Nephron progenitor cell (in vitro differentiated cells): ENCODE data around the gene GNG7.

ENCODE experiments used
- DNase-seq: peaks from one replicate; pipeline ENCODE4 v3.0.0; 2021
- H3K27ac Mint-ChIP-seq: 2 replicates; pipeline ENCODE4 v1.8.0; 2021; ENCODE audit warnings: mild to moderate bottlenecking, moderate library complexity, mixed read lengths
- H3K27me3 Mint-ChIP-seq: 2 replicates; pipeline ENCODE4 v1.8.0; 2021; ENCODE audit warnings: mild to moderate bottlenecking, low read depth, mixed read lengths; ENCODE audit not compliant: poor library complexity
- H3K36me3 Mint-ChIP-seq: 2 replicates; pipeline ENCODE4 v1.8.0; 2021; ENCODE audit warnings: low read depth, mixed read lengths
- H3K4me1 Mint-ChIP-seq: 2 replicates; pipeline ENCODE4 v1.8.0; 2021; ENCODE audit warnings: mixed read lengths
- H3K4me3 Mint-ChIP-seq: 2 replicates; pipeline ENCODE4 v1.8.0; 2021; ENCODE audit warnings: mild to moderate bottlenecking, moderate library complexity, mixed read lengths
- H3K9me3 Mint-ChIP-seq: 2 replicates; pipeline ENCODE4 v1.8.0; 2021; ENCODE audit warnings: mild to moderate bottlenecking, moderate library complexity, mixed read lengths
- TF ChIP-seq, protein P1 (sequence below): fragments of 200-600 bp; sonication (generic); IDR thresholded peaks from 2 replicates; pipeline ENCODE4 v1.5.0; 2021; ENCODE audit warnings: antibody characterized with exemption

The GNG7 gene

GRCh38 chr19:2702170-2703076 is at the start of gene GNG7:
TSS of gene GNG7 (minus strand) at chr19:2702694. CDS start at chr19:2520688, 182,006 bp downstream.
- Mint-ChIP-seq H3K36me3 (no peaks in the 10 kb centered on the region), H3K27me3 (peaks cover 80% of the 10 kb centered on the region), H3K9me3 (no peaks in the 10 kb centered on the region), H3K4me3 (peak within 1 kb of the TSS; percentile 88), H3K4me1 (peaks cover 36% of the 10 kb centered on the region), H3K27ac (no peak within 1 kb of the TSS)
- peak; percentile 99 for DNase-seq
- TF ChIP-seq, protein P1, sequence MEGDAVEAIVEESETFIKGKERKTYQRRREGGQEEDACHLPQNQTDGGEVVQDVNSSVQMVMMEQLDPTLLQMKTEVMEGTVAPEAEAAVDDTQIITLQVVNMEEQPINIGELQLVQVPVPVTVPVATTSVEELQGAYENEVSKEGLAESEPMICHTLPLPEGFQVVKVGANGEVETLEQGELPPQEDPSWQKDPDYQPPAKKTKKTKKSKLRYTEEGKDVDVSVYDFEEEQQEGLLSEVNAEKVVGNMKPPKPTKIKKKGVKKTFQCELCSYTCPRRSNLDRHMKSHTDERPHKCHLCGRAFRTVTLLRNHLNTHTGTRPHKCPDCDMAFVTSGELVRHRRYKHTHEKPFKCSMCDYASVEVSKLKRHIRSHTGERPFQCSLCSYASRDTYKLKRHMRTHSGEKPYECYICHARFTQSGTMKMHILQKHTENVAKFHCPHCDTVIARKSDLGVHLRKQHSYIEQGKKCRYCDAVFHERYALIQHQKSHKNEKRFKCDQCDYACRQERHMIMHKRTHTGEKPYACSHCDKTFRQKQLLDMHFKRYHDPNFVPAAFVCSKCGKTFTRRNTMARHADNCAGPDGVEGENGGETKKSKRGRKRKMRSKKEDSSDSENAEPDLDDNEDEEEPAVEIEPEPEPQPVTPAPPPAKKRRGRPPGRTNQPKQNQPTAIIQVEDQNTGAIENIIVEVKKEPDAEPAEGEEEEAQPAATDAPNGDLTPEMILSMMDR: no peak

DNA sequence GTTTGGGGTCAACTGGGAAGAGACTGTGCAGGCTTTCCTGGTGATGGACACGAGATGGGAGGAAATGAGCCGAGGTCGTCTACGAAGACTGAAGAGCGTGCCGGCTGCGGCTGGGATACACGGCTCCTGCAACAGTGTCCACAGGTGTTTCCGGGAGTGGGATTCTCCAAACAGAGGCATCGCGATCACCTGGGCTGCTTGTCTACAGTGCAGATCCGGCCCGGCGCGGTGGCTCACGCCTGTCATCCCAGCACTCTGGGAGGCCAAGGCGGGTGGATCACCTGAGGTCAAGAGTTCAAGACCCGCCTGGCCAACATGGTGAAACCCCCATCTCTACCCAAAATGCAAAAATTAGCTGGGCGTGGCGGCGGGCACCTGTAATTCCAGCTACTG is 48.9 kb upstream of the GNG7 start:
- no peak overlapping the region for H3K27ac Mint-ChIP-seq
- TF ChIP-seq, protein P1: no peak
- H3K36me3 Mint-ChIP-seq: peaks cover 11% of the 10 kb centered on the region
- H3K4me3 Mint-ChIP-seq: no peak overlapping the region
- no peak for DNase-seq
- H3K4me1 Mint-ChIP-seq: no peaks in the 10 kb centered on the region
- peaks cover 22% of the 10 kb centered on the region for H3K27me3 Mint-ChIP-seq
- no peaks in the 10 kb centered on the region for H3K9me3 Mint-ChIP-seq

DNA sequence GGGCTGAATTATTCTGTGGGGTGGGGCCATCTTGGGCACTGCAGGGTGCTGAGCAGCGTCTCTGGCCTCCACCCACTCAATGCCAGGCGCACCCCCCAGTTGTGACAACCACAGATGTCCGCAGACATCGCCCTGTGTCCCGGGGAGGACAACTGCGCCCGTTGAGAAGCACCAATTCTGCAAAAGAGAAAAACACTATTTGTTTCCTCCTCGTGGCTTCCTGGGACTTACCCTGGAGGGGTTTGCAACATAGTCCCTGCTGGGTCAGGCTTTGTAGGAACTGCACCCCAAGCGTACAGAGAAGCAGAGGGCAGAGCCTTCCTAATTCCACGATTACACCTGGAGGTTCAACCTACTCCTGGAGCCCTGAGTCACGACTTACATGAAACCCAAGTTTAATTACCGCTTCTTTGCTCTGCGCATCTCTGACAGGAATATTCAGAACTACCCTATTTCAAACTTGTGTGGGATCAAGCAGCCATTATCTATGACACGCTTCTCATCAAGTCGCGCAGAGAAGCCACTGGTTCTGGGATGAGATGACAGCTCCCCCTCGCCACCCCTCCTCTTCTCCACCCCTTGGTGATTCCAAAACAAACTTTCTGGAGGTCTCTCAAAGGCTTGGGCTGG is 48.4 kb upstream of the GNG7 start:
- Mint-ChIP-seq H3K27ac (no peak overlapping the region), H3K36me3 (peaks cover 6% of the 10 kb centered on the region), H3K9me3 (no peaks in the 10 kb centered on the region), H3K4me1 (no peaks in the 10 kb centered on the region), H3K27me3 (peaks cover 26% of the 10 kb centered on the region), H3K4me3 (no peak overlapping the region)
- TF ChIP-seq, protein P1: no peak
- no peak for DNase-seq

- TF ChIP-seq, protein P1: no peak
- Mint-ChIP-seq H3K36me3 (no peaks in the 10 kb centered on the region), H3K4me1 (no peaks in the 10 kb centered on the region), H3K27ac (no peak overlapping the region), H3K9me3 (no peaks in the 10 kb centered on the region), H3K4me3 (no peak overlapping the region), H3K27me3 (peaks cover 60% of the 10 kb centered on the region)
- DNase-seq: no peak
Measured at GRCh38 chr19:2747349-2747748, 44.9 kb upstream of the GNG7 start.

- no peak for DNase-seq
- Mint-ChIP-seq H3K36me3 (no peaks in the 10 kb centered on the region), H3K4me1 (peaks cover 4% of the 10 kb centered on the region), H3K4me3 (no peak overlapping the region), H3K9me3 (no peaks in the 10 kb centered on the region), H3K27me3 (peaks cover 61% of the 10 kb centered on the region), H3K27ac (no peak overlapping the region)
- TF ChIP-seq, protein P1: no peak
Measured at GRCh38 chr19:2744113-2744512, 41.6 kb upstream of the GNG7 start.
